Keratinocyte (primary cell): Measurements from ENCODE around the gene NAALADL1. TPM values are rescaled to one million over a fixed set of nuclear protein-coding genes. Genes with fewer than 3 reads are reported as not detected.

ENCODE experiments used
- DNase-seq: peaks from one replicate; pipeline ENCODE4 v3.0.0-alpha.2; 2011; ENCODE audit warnings: low read depth, missing footprints, low spot score
- FAIRE-seq: peaks from 2 replicates; lab custom pipeline; 2011; peaks lifted over from hg19 to GRCh38; lab: Jason Lieb, UNC
- H2AFZ ChIP-seq: 2 replicates; pipeline ENCODE4 v1.6.0; 2012; ENCODE audit warnings: low read length, control low read depth, inconsistent platforms; ENCODE audit not compliant: control insufficient read depth
- H3K27ac ChIP-seq: 2 replicates; pipeline ENCODE4 v1.5.1; 2011; ENCODE audit warnings: low read length; ENCODE audit not compliant: control insufficient read depth, insufficient read depth
- H3K27me3 ChIP-seq: 3 replicates; pipeline ENCODE4 v1.6.0; 2011; ENCODE audit warnings: low read length; ENCODE audit not compliant: control insufficient read depth, insufficient read depth; ENCODE audit errors: extremely low read depth
- H3K36me3 ChIP-seq, 2 experiments: 2 replicates in 1 of 2; 3 replicates in 1 of 2; pipeline ENCODE4 v1.5.1; 2011; ENCODE audit warnings: low read length in 2 of 2, mild to moderate bottlenecking in 1 of 2; ENCODE audit not compliant: control insufficient read depth in 2 of 2, insufficient read depth in 2 of 2; ENCODE audit errors: extremely low read depth in 1 of 2
- H3K4me1 ChIP-seq: 3 replicates; pipeline ENCODE4 v1.5.1; 2011; ENCODE audit warnings: low read length; ENCODE audit not compliant: control insufficient read depth, insufficient read depth; ENCODE audit errors: extremely low read depth
- H3K4me2 ChIP-seq: 3 replicates; pipeline ENCODE4 v1.6.0; 2011; ENCODE audit warnings: low read depth, low read length; ENCODE audit not compliant: control insufficient read depth, insufficient read depth; ENCODE audit errors: extremely low read depth
- H3K4me3 ChIP-seq, 3 experiments: fragments of 200-600 bp in 1 of 3; sonication (generic) in 1 of 3; 2 replicates in 2 of 3; 3 replicates in 1 of 3; pipeline ENCODE4 v1.5.1; 2011 to 2016; ENCODE audit warnings: low read length in 3 of 3, mild to moderate bottlenecking in 3 of 3, control low read depth in 2 of 3, inconsistent platforms in 1 of 3, low read depth in 1 of 3, mixed read lengths in 1 of 3, mixed run types in 1 of 3, moderate library complexity in 1 of 3; ENCODE audit not compliant: control insufficient read depth in 2 of 3, insufficient read depth in 2 of 3; ENCODE audit errors: extremely low read depth in 1 of 3
- H3K79me2 ChIP-seq: 2 replicates; pipeline ENCODE4 v1.6.0; 2012; ENCODE audit warnings: low read length; ENCODE audit not compliant: control insufficient read depth, insufficient read depth
- H3K9ac ChIP-seq: 3 replicates; pipeline ENCODE4 v1.6.0; 2011; ENCODE audit warnings: low read length; ENCODE audit not compliant: control insufficient read depth, insufficient read depth; ENCODE audit errors: extremely low read depth
- H3K9me1 ChIP-seq: 3 replicates; pipeline ENCODE4 v1.6.0; 2011; ENCODE audit warnings: low read length; ENCODE audit not compliant: control insufficient read depth, insufficient read depth; ENCODE audit errors: extremely low read depth
- H3K9me3 ChIP-seq: 2 replicates; pipeline ENCODE4 v1.5.1; 2012; ENCODE audit warnings: low read depth, low read length; ENCODE audit not compliant: control insufficient read depth
- H4K20me1 ChIP-seq: 3 replicates; pipeline ENCODE4 v1.6.0; 2011; ENCODE audit warnings: low read length; ENCODE audit not compliant: control insufficient read depth, insufficient read depth; ENCODE audit errors: extremely low read depth
- CTCF ChIP-seq, 3 experiments: IDR thresholded peaks in 1 of 3; conservative IDR thresholded peaks in 1 of 3; optimal IDR thresholded peaks in 1 of 3; 2 replicates in 2 of 3; 3 replicates in 1 of 3; pipeline versions ENCODE3 to v1.5.1; 2011; ENCODE audit warnings: low read length in 3 of 3, mild to moderate bottlenecking in 3 of 3, moderate library complexity in 2 of 3, control low read depth in 1 of 3, inconsistent platforms in 1 of 3; ENCODE audit not compliant: insufficient read depth in 2 of 3; ENCODE audit errors: extremely low read depth in 1 of 3
- EZH2 ChIP-seq: IDR thresholded peaks from one replicate; pipeline ENCODE4 v1.6.1; 2012; ENCODE audit warnings: inconsistent platforms, mild to moderate bottlenecking, low read length, moderate library complexity
- dilution Hi-C: fragments of 300-500 bp; cut with MboI; formaldehyde crosslinking; loops from one replicate; pipeline ENCODE4 v1.7.0; 2020; ENCODE audit warnings: low sequenced_read_pairs; ENCODE audit not compliant: extremely low pct_ligation_motif_present
- polyA plus RNA-seq, 5 experiments: library from polyadenylated mRNA; depleted of rRNA in 3 of 5; stranded (reverse) in 3 of 5; stranded (forward) in 1 of 5; unstranded in 1 of 5; fragments of >200 nt; gene quantifications; 1 replicate in 1 of 5; 2 replicates in 3 of 5; 3 replicates in 1 of 5; pipeline versions ENCODE4 v1.2.1 to v1.2.3, GENCODE V29; 2011 to 2012; ENCODE audit warnings: missing spikeins in 2 of 5, low read depth in 1 of 5, low replicate concordance in 1 of 5

The NAALADL1 gene
- polyA plus RNA-seq, 1 donor (not counting 4 experiments of a cell fraction or from before 2014, with no cell fraction given): 2.3 TPM

DNA sequence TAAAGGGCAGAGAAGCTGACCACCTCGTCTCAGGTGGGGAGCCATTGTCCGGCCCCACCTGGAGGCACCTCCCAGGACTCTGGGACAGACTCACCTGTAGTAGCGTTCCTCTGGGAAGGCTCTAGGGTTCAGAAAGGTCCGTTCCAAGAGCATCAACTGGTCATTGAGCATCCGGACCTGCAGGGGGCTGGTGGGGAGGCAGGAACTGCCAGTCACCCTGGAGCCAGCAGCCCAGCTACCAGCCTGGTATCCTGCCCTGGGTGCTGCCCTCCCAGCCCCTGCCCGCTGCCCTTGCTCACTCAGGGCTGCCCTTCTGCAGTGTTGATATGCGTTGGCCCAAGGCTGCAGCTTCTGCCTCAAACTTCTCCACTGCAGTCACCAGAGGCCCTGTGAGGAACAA, 12.6 kb downstream of the NAALADL1 start:
- Histone ChIP-seq H3K9ac (no peak overlapping the region), H3K9me3 (no peaks in the 10 kb centered on the region)

DNA sequence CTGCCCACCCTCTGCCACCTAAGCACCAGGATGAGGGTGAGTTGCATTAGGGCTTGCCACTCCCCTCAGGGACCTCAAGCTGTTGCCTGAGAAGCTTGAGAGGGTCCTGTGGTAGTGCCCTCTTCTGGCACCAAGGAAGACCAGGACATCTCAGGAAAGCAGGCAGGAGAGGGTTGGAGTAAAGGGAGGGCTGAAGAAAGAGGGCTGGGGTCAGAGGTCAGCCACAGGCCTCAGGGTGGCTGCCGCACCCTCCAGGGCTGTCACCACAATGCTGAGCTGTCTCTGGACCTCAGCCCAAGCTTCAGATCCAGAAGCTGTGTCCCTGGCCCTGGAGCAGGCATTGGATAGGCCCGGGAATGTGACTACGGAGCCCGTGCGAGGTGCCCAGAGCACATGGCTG, 13.3 kb downstream of the NAALADL1 start:
- no peak overlapping the region for H3K4me2 ChIP-seq
- H3K36me3 ChIP-seq: peaks cover 3 to 7% of the 10 kb centered on the region in 2 experiments
- peaks cover 20% of the 10 kb centered on the region for H3K4me1 ChIP-seq
- H3K27ac ChIP-seq: no peak overlapping the region
- H3K79me2 ChIP-seq: peaks cover 5% of the 10 kb centered on the region
- H3K4me3 ChIP-seq: no peak overlapping the region
- H2AFZ ChIP-seq: no peak overlapping the region
- H3K9me3 ChIP-seq: no peaks in the 10 kb centered on the region
- no peaks in the 10 kb centered on the region for H4K20me1 ChIP-seq
- TF ChIP-seq EZH2 (no peak), CTCF (optimal IDR thresholded peaks at IDR 0.05 in 1 of 3, IDR thresholded peaks at IDR 0.05 in 1 of 3, conservative IDR thresholded peaks at IDR 0.05 in 1 of 3; ENCODE audit: extremely low read depth in 1 of 3, insufficient read depth in 2 of 3, low read length in 3 of 3) (no peak)
- DNase-seq: no peak
- H3K9ac ChIP-seq: no peak overlapping the region
- H3K9me1 ChIP-seq: no peaks in the 10 kb centered on the region
- no peaks in the 10 kb centered on the region for H3K27me3 ChIP-seq
- no peak for FAIRE-seq
- dilution Hi-C loops: no loop called here

More for the DNA sequence above, 12.6 kb downstream of the NAALADL1 start:
- Histone ChIP-seq H2AFZ (no peak overlapping the region), H3K36me3 (peaks cover 3 to 7% of the 10 kb centered on the region in 2 experiments), H3K27ac (no peak overlapping the region), H3K79me2 (peaks cover 5% of the 10 kb centered on the region), H3K4me2 (no peak overlapping the region), H3K9me1 (no peaks in the 10 kb centered on the region), H3K27me3 (no peaks in the 10 kb centered on the region), H4K20me1 (no peaks in the 10 kb centered on the region), H3K4me3 (no peak overlapping the region), H3K4me1 (peaks cover 17% of the 10 kb centered on the region)
- FAIRE-seq (no peak), DNase-seq (no peak)
- no peak for TF ChIP-seq CTCF (optimal IDR thresholded peaks at IDR 0.05 in 1 of 3, IDR thresholded peaks at IDR 0.05 in 1 of 3, conservative IDR thresholded peaks at IDR 0.05 in 1 of 3; ENCODE audit: extremely low read depth in 1 of 3, insufficient read depth in 2 of 3, low read length in 3 of 3)
- dilution Hi-C loops: no loop called here
